NT2/D1 (cell line): ENCODE measurements around the gene CHN1.

Experiments
- YY1 ChIP-seq: IDR thresholded peaks from 2 replicates; pipeline ENCODE4 v1.6.1; 2011; ENCODE audit not compliant: insufficient read length, insufficient read depth
- ZNF274 ChIP-seq: IDR thresholded peaks from 2 replicates; pipeline ENCODE4 v1.6.1; 2011; ENCODE audit warnings: mild to moderate bottlenecking, low read depth, low read length

GRCh38 chr2:175009917-175010621 is 4.9 kb upstream of the CHN1 start:
- TF ChIP-seq YY1 (no peak), ZNF274 (no peak)
